CD4-positive, CD25-positive, alpha-beta regulatory T cell (primary cell): ENCODE data around the gene CARD19. TPM values are rescaled to one million over a fixed set of nuclear protein-coding genes. Genes with fewer than 3 reads are reported as not detected.

Experiments used
- ATAC-seq, 2 donors: fragments of 150-1000 bp; cut with Tn5 transposase; one replicate each; pipeline ENCODE4 v1.10.0; 2021; ENCODE audit warnings: low read depth in 2 of 2, moderate number of reproducible peaks in 2 of 2, moderate library complexity in 1 of 2
- DNase-seq, 3 donors: peaks; one replicate each; pipeline versions ENCODE4 v3.0.0 to v3.0.0-alpha.2; 2012 to 2022; ENCODE audit warnings: mixed read lengths in 1 of 3
- H3K27ac ChIP-seq: one replicate; pipeline ENCODE4 v1.7.0; 2013; ENCODE audit warnings: mild to moderate bottlenecking, low read length; ENCODE audit not compliant: insufficient read depth, poor library complexity, severe bottlenecking
- H3K27me3 ChIP-seq: one replicate; pipeline ENCODE4 v1.7.0; 2013; ENCODE audit warnings: low read length; ENCODE audit not compliant: control insufficient read depth, insufficient read depth
- H3K36me3 ChIP-seq: one replicate; pipeline ENCODE4 v1.7.0; 2013; ENCODE audit warnings: mild to moderate bottlenecking, low read length, moderate library complexity; ENCODE audit not compliant: control insufficient read depth, insufficient read depth
- H3K4me1 ChIP-seq: 2 replicates; pipeline ENCODE4 v1.7.0; 2013; ENCODE audit warnings: mild to moderate bottlenecking, low read length; ENCODE audit not compliant: insufficient read depth, control insufficient read depth, poor library complexity, severe bottlenecking
- H3K4me3 ChIP-seq: one replicate; pipeline ENCODE4 v1.7.0; 2013; ENCODE audit warnings: low read depth, mild to moderate bottlenecking, low read length, moderate library complexity
- H3K9me3 ChIP-seq, 2 experiments: 1 replicate in 1 of 2; 2 replicates in 1 of 2; pipeline ENCODE4 v1.7.0; 2013; ENCODE audit warnings: low read length in 2 of 2, mild to moderate bottlenecking in 1 of 2, moderate library complexity in 1 of 2; ENCODE audit not compliant: control insufficient read depth in 2 of 2
- H3K27ac Mint-ChIP-seq, 3 donors: one replicate each; pipeline ENCODE4 v1.8.0; 2020 to 2022; ENCODE audit warnings: mild to moderate bottlenecking in 3 of 3, mixed read lengths in 3 of 3, moderate library complexity in 2 of 3
- H3K27me3 Mint-ChIP-seq: one replicate; pipeline ENCODE4 v1.8.0; 2022; ENCODE audit warnings: mild to moderate bottlenecking, mixed read lengths
- H3K36me3 Mint-ChIP-seq: one replicate; pipeline ENCODE4 v1.8.0; 2020; ENCODE audit warnings: mixed read lengths
- H3K4me1 Mint-ChIP-seq, 4 donors: one replicate each; pipeline ENCODE4 v1.8.0; 2020 to 2022; ENCODE audit warnings: mixed read lengths in 4 of 4, mild to moderate bottlenecking in 1 of 4
- H3K4me3 Mint-ChIP-seq, 4 donors: one replicate each; pipeline ENCODE4 v1.8.0; 2020 to 2022; ENCODE audit warnings: mild to moderate bottlenecking in 4 of 4, mixed read lengths in 4 of 4, moderate library complexity in 3 of 4
- H3K9me3 Mint-ChIP-seq, 7 donors: one replicate each; pipeline ENCODE4 v1.8.0; 2020 to 2022; ENCODE audit warnings: mixed read lengths in 7 of 7, mild to moderate bottlenecking in 3 of 7, moderate library complexity in 2 of 7
- polyA plus RNA-seq, 4 donors: library from polyadenylated mRNA; unstranded; fragments of 300-500 nt; fragmentation: Illumina TruSeq; gene quantifications; one replicate each; pipeline ENCODE4 v1.2.3, GENCODE V29; 2021
- total RNA-seq: library from RNA; stranded (reverse); gene quantifications from one replicate; pipeline ENCODE4 v1.2.3, GENCODE V29; 2022

The CARD19 gene
- total and polyA plus RNA-seq, 5 donors from 2014 or later: 60.0 to 89.1 (median 72.6) TPM

DNA sequence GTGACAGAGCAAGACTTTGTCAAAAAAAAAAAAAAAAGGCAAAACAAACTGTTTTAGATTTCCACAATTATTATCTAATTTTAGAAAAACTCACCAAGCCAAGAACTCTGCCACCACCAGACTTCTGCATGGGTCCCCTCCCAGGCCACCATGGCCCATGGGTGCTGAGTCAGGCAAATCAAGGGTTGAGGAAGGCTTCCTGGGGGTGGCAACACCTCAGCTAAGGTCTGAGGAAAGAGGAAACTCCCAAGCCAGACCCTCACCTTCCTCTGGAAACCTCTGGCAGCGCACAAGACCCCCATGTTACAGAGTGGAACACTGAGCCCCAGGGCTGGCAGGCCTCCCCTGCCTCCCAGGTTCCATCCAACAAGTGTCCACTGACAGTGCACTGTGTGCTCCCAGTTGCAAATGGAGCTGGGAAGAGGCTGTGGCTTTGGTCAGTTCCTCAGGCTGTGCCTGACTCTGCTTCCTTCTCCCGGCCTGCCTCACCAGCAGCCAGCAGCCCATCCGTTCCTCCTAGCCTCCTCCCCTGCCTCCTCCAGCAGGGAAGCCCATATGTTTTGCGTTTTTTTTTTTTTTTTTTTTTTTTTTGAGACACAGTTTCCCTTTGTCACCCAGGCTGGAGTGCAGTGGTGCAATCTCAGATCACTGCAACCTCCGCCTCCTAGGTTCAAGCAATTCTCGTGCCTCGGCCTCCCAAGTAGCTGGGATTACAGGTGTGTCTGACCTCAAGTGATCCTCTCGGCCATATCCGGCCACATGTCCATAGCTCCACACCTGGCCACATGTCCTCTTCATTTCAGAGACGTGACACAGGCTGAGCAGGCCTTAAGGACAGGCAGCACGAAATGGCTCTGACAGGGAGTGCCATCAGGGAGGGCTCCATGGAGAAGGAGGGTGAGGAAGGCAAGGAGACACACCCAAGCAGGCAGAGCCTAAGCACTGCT, 41.0 kb upstream of the CARD19 start:
- no peak overlapping the region for H3K27ac ChIP-seq
- Mint-ChIP-seq H3K4me3 (peak overlapping the region in 1 of 4 donors; percentile 85), H3K36me3 (no peaks in the 10 kb centered on the region), H3K27me3 (no peaks in the 10 kb centered on the region), H3K9me3 (no peaks in the 10 kb centered on the region), H3K4me1 (peaks cover 0 to 55% (median 10%) of the 10 kb centered on the region in 4 donors), H3K27ac (peak overlapping the region; percentile 51 to 90 (median 87))
- ATAC-seq (no peak), DNase-seq (no peak)
- peaks cover 28% of the 10 kb centered on the region for H3K4me1 ChIP-seq
- H3K4me3 ChIP-seq: no peak overlapping the region
- H3K36me3 ChIP-seq: no peaks in the 10 kb centered on the region
- no peaks in the 10 kb centered on the region for H3K9me3 ChIP-seq
- no peaks in the 10 kb centered on the region for H3K27me3 ChIP-seq

DNA sequence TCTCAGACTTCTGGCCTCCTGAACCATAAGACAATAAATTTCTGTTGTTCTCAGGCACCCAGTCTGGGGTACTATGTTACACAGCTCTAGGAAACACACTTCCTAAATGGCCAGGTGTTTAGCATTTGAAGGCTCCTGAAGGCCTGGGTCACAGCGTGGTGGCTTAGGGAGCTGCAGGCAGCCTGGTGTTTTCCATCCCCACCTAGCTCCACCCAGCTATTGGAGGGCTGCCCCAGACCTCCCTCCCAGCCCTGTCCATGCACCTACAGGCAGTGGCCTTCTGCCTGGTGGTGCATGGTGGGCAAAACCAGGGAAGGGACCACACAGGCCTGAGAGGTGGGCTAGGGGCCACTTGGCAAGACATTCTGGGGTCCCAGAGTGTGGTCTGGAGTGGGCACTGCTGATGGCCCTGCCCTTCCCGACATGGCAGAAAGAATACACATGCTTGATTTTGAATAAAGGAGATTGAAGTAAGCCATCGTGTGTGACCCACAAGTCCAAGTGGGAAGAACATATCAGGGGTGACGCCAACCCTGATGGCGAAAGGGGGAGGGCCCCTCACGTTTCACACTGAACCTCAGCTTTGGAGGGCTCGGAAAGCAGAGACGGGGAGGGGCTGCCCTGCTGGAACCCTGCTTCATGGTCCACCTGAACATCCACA, 38.8 kb upstream of the CARD19 start:
- peaks cover 5 to 74% (median 30%) of the 10 kb centered on the region in 4 donors for H3K4me1 Mint-ChIP-seq
- no peaks in the 10 kb centered on the region for H3K27me3 Mint-ChIP-seq
- Histone ChIP-seq H3K27ac (no peak overlapping the region), H3K9me3 (no peaks in the 10 kb centered on the region), H3K27me3 (no peaks in the 10 kb centered on the region), H3K36me3 (no peaks in the 10 kb centered on the region), H3K4me3 (no peak overlapping the region), H3K4me1 (peaks cover 50% of the 10 kb centered on the region)
- ATAC-seq: no peak
- no peaks in the 10 kb centered on the region for H3K9me3 Mint-ChIP-seq
- peak overlapping the region; percentile 72 to 87 (median 84) for H3K4me3 Mint-ChIP-seq
- DNase-seq: no peak
- H3K36me3 Mint-ChIP-seq: no peaks in the 10 kb centered on the region
- peak overlapping the region; percentile 87 to 91 (median 90) for H3K27ac Mint-ChIP-seq

DNA sequence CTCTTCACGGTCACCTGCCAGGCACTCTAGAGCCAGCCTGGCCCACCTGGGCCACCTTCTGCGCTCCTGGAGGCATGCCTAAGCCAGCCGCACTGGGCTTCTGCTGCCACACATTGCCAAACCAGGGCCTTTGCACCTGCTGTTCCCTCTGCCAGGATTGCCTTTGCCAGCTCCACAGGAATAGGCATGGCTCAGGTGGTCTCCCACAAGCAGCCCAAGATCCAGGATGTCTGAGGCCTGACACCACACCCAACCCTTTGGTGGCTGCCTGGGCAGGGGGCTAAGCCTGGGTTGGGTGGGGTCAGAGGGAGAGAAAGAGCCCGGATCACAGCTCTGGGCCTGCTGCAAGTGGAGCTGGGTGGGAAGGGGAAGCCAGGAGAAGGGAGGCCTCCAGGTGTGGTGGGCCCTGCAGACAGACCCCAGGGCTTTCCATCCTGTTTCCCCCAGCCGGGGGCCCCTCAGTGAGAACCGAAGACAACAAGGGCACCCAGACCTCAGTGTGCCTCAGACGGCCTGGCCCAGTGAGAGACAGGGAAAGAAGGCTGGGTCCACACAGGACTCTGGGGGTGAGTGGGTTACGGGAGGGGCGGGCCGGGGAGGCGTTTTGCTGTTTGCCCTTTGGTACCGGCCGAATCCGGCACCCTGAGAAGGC, 38.2 kb upstream of the CARD19 start:
- no peaks in the 10 kb centered on the region for H3K27me3 Mint-ChIP-seq
- ATAC-seq (peak in 1 of 2 donors; percentile 4), DNase-seq (no peak)
- Histone ChIP-seq H3K36me3 (no peaks in the 10 kb centered on the region), H3K9me3 (no peaks in the 10 kb centered on the region), H3K27ac (peak overlapping the region; percentile 89), H3K27me3 (no peaks in the 10 kb centered on the region), H3K4me3 (no peak overlapping the region), H3K4me1 (peaks cover 56% of the 10 kb centered on the region)
- peak overlapping the region; percentile 86 to 90 (median 87) for H3K27ac Mint-ChIP-seq
- H3K9me3 Mint-ChIP-seq: no peaks in the 10 kb centered on the region
- H3K4me3 Mint-ChIP-seq: peak overlapping the region; percentile 84 to 91 (median 86)
- peaks cover 3% of the 10 kb centered on the region for H3K36me3 Mint-ChIP-seq
- H3K4me1 Mint-ChIP-seq: peaks cover 5 to 80% (median 34%) of the 10 kb centered on the region in 4 donors

DNA sequence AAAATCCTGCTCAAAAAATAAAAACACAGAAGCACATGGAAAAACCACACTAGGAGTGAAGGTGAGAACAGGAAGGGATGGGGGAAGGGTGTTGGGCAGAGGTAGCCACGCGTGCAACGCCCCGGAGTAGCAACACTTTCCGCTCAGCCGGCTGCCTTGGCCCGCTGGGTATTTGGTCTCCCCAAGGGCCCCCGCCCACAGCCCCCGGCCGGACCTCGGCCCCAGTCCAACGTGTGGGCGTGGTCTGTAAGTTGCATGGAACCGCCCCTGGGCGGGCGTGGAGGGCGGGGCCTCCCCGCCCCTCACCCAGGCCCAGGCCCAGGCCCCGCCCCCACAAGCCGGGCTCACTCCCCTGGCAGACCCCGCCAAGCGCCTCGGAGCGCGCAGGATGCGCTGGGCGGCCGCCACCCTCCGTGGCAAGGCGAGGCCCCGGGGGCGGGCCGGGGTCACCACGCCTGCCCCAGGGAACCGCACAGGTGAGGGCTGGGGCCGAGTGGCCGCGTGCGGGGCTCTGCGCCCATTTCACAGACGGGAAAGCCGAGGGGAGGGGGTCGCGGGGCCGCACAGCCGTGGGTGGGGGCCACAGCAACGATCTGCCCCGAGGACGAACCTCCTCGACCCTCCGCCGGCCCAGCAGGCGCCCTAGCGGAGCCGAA, 37.5 kb upstream of the CARD19 start, which contains the start of gene SUSD3:
SUSD3 (plus strand) TSS at position 347 of the 656 bp plus-strand sequence; CDS start at position 389, 42 bp downstream.
- H3K27ac ChIP-seq: peak within 1 kb of the TSS; percentile 89
- H3K4me1 ChIP-seq: peaks cover 63% of the 10 kb centered on the region
- H3K36me3 ChIP-seq: no peaks in the 10 kb centered on the region
- H3K27me3 ChIP-seq: no peaks in the 10 kb centered on the region
- Mint-ChIP-seq H3K9me3 (no peaks in the 10 kb centered on the region), H3K4me1 (peaks cover 5 to 81% (median 34%) of the 10 kb centered on the region in 4 donors), H3K27ac (peak within 1 kb of the TSS; percentile 96 to 100 (median 100)), H3K27me3 (no peaks in the 10 kb centered on the region), H3K36me3 (peaks cover 3% of the 10 kb centered on the region), H3K4me3 (peak within 1 kb of the TSS; percentile 92 to 99 (median 95))
- ATAC-seq: peak; percentile 63 to 64
- peak; percentile 67 to 85 (median 72) for DNase-seq
- peak within 1 kb of the TSS; percentile 86 for H3K4me3 ChIP-seq
- no peaks in the 10 kb centered on the region for H3K9me3 ChIP-seq

DNA sequence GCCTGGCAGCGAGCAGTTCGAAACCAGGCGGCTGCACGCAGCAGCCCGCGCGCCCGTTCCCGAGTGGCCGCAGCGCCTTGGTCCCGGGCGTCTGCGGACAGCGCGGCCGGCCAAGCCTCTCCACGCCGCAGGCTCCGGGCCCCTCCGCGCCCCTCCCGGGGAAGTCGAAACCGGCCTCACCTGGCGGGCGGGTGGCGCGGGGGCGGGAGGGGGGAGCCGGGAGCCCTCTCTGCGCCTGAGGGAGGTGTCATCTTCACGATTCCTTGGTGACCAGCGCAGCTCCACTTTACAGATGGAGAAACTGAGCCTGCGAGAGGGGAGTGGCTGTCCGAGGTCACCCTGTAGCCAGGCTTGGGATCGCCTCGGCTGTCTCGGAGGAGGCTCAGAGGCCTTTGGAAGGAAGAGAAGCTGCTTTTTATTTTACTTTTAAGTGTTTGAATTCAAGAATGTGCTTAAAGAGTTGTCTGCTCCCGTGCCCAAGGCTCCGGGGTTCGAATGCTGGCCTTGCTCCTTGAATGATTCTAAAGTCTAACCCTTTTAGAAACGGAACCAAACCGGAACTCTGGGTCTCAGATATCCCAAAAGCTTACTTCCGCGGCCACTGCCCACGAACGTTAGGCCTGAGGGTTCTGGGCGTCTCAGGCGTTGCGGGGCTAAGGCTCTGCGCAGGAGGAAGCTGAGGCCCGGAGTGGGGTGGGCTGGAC, 36.9 kb upstream of the CARD19 start:
- H3K4me3 ChIP-seq: peak overlapping the region; percentile 86

DNA sequence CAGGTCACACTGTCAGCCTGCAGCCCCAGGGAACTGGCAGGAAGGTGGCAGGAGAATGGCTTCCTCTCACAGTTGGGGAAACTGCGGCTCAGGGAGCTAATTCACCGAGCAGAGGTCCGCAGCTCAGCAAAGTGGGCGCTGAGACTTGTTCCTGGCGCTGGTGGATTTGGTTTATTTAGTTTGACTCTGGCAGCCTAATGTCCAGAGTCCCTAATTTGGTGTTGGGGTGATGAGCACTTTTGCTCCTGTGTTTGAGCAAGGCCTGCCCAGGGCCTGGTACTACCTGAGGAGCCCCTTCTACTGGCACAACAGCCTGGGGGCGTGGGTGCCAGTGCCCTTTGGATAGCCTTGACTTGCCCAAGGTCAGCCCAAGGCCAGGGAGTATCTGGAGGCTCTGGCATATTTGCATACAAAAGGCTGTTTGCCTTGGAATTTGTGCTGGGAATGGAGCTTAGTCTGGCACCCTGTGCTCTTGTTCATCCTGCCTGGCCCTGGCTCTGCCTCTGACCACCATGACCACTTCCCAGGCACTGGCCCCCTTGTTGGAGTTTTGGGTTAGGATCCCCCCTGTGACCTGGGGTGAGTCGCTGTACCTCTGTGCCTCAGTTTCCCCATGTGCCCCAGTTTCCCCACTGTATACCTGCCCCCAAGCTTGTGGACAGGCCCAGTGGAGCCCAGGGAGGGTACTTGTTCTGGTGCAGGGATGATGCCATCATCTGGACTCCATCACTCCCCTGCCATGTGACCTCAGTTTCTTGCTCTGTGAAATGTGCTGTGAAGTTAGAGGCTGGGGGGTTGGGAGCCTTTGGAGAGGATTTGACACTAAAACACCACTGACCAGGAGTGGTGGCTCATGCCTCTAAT, 36.1 kb upstream of the CARD19 start:
- peak overlapping the region; percentile 86 for H3K4me3 ChIP-seq
- no peaks in the 10 kb centered on the region for H3K36me3 ChIP-seq
- DNase-seq (no peak), ATAC-seq (no peak)
- Mint-ChIP-seq H3K9me3 (no peaks in the 10 kb centered on the region), H3K36me3 (peaks cover 15% of the 10 kb centered on the region), H3K4me3 (peak overlapping the region; percentile 92 to 99 (median 95)), H3K27ac (peak overlapping the region; percentile 100), H3K27me3 (no peaks in the 10 kb centered on the region), H3K4me1 (peaks cover 16 to 82% (median 45%) of the 10 kb centered on the region in 4 donors)
- H3K4me1 ChIP-seq: peaks cover 74% of the 10 kb centered on the region
- no peaks in the 10 kb centered on the region for H3K27me3 ChIP-seq
- H3K9me3 ChIP-seq: no peaks in the 10 kb centered on the region
- peak overlapping the region; percentile 89 for H3K27ac ChIP-seq

More for the DNA sequence above, 36.9 kb upstream of the CARD19 start:
- peaks cover 70% of the 10 kb centered on the region for H3K4me1 ChIP-seq
- H3K27me3 ChIP-seq: no peaks in the 10 kb centered on the region
- H3K9me3 Mint-ChIP-seq: no peaks in the 10 kb centered on the region
- H3K36me3 ChIP-seq: no peaks in the 10 kb centered on the region
- peak overlapping the region; percentile 89 for H3K27ac ChIP-seq
- peak overlapping the region; percentile 96 to 100 (median 100) for H3K27ac Mint-ChIP-seq
- H3K4me3 Mint-ChIP-seq: peak overlapping the region; percentile 92 to 99 (median 95)
- peaks cover 7% of the 10 kb centered on the region for H3K36me3 Mint-ChIP-seq
- no peaks in the 10 kb centered on the region for H3K27me3 Mint-ChIP-seq
- peaks cover 11 to 82% (median 38%) of the 10 kb centered on the region in 4 donors for H3K4me1 Mint-ChIP-seq
- DNase-seq (peak in 2 of 3 donors; percentile 17 to 59), ATAC-seq (peak in 1 of 2 donors; percentile 9)
- H3K9me3 ChIP-seq: no peaks in the 10 kb centered on the region
